SHP77 (cell line): ENCODE measurements around the gene EME1.
"Not testable (repeated sequence)": the region's sequence is repeated elsewhere in the genome, so short reads cannot be mapped to it uniquely, and the experiment has no call there.

Experiments used
- DNase-seq, 2 experiments: peaks; one replicate each; lab custom pipeline; 2025; lab: John Stamatoyannopoulos, UW

EME1 gene

DNA sequence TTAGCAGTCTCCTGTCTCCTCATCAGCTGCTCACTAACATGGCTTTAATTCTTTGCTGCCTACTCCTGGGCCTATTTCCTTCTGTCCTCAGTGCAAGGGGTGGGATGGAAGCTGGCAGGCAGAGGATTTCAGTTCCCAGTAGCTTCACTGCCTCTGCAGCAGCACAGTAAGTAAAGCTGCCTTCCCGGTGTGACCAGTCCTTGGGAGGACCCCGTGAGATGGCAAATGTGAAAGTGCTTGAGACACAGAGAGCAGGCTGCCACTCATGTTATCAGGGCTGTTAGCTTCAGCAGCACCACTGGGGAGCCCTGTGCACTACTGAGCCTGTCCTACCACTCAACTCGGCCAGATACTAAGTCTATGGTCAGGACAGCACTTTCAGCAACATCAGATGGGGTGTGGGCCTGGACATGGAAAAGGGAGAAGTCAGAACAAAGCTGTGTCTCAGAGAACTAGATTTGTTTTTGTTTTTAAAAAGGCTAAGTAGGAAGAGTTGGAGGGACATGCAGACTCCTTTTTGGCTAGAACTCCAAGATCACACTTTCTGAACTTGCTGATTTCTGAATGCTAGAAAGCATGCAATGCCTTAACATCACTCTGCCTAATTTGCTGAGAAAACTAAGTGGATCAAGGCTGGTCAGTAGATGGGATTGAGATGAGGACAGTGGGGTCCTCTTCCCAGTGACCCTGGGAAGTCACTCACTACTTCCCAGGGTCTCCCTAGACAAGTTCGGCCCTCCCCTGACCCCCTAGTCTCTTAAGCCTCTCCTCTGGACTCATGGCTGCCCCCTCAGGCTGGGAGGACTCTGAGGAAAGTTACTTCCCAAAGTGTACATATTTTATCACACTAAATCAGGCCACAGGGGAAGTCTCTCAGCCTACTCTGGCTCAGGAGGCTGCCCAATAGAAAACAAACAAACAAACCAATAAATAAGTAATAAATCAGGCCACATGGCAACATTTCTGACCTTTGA, 54.1 kb downstream of the EME1 start:
- DNase-seq: peak in 1 of 2 experiments; percentile 17

DNA sequence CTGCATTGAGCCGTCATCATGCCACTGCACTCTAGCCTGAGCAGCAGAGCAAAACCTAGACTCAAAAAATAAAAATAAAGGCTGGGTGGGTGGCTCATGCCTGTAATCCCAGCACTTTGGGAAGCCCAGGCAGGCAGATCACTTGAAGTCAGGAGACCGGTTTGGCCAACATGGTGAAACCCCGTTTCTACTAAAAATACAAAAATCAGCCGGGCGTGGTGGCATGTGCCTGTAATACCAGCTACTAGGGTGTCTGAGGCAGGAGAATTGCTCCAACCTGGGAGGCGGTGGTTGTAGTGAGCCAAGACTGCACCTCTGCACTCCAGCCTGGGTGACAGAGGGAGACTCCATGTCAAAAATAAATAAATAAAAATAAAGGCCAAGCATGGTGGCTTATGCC, 55.1 kb downstream of the EME1 start:
- DNase-seq: not testable (repeated sequence)

DNA sequence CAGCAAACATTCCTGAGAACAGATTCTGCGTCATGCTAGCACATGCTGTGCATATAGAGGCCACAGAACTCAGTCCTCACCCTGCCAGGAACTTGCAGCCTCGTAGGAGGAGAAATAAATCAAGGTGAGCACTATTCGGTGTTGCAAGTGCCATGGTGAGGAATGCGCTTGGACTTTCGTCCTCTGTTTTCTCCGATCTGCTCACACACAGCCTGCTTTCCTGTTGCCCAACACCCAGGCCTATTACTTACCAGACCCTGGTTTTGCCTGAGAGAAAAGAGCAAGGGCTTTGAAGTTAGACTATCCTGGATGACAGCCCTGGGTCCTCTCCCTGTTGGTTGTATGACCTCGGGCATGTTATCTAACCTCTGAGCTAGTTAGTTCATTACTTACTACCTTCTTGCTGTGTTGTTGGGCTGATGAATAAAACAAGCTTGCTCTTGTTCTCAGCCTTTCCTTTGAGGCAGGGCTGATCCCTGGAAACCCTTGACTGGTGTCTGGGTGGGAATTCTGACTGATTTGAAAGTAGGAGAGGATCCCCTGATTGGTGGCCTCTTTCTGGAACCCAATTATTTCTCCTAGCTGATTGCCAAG, 55.9 kb downstream of the EME1 start:
- no peak for DNase-seq

DNA sequence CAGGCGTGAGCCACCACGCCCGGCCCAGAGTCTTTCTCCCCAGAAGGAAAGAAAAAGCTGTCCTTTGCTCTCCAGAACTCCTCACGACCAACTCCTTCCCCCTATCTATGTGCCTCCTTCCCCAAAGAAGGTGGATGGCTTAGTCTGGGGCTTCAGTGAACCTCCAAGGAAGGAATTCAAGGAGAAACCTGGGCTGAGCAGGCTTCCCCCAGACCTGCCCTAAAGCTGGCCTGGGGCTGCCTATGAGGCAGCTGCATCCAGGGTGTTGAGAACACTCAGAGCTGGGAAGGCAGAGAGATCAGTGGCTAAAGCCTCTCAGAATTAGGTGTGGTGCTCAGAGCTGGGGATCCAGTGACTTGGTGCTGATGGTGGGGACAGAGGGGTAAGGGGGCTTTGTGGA, 56.8 kb downstream of the EME1 start:
- DNase-seq: no peak
